Cardiac septum (tissue), 1 donor: ENCODE measurements around the gene HRH4. TPM values are rescaled to one million over a fixed set of nuclear protein-coding genes. Genes with fewer than 3 reads are reported as not detected.

Experiments
- DNase-seq: peaks from one replicate; pipeline ENCODE4 v3.0.0-alpha.2; 2020; ENCODE audit warnings: low spot score
- intact Hi-C: fragments of 100-400 bp; cut with DNase I; formaldehyde crosslinking; loops from one replicate; pipeline ENCODE4 v1.14.0; 2022
- long read RNA-seq: library from polyadenylated mRNA; unstranded; transcript quantifications from one replicate; pipeline ENCODE4 v2.0.0, GENCODE V29; 2021
- total RNA-seq: library from RNA; stranded (reverse); fragmentation: NEBNext Ultra II Directional; extraction: Animal tissue kit (Norgen Biotek cat#: 25700); gene quantifications from one replicate; pipeline ENCODE4 v1.2.1, GENCODE V29; 2021
- donor health status: DM: no; HTN: no; CAD: no.

The HRH4 gene
- total RNA-seq = 0.08 TPM
- long read RNA-seq = 0 reads

GRCh38 chr18:24460388-24460787 is at the start of gene HRH4:
HRH4 (plus strand) TSS chr18:24460637; CDS start chr18:24460729, 92 bp downstream.
- no peak for DNase-seq
- intact Hi-C loops = no loop called here

- intact Hi-C loops = no loop called here
- DNase-seq = no peak
Observed at GRCh38 chr18:24413148-24413547, 47.3 kb upstream of the HRH4 start.

- intact Hi-C loops = no loop called here
- DNase-seq = no peak
Observed at GRCh38 chr18:24414349-24415003, 46.0 kb upstream of the HRH4 start.

DNA sequence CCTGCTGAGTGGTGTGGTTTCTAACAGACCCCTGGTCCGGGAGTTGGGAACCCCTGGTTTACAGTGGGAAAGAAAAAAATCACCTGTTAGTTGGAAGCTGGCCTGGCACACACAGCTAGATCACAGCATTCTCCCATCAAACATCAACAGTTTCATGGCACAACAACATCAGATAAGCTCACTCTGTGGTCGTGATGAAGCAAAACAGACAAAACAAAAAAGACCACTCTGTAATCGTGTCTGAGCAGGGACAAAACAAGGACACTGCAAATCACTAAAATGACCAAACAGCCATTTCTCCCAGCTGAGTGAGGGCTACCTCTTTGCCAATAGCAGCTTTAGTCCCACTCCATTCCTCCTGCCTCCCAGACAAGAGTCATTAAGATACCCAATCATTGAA is 43.0 kb upstream of the HRH4 start:
- intact Hi-C loops = no loop called here
- no peak for DNase-seq

DNA sequence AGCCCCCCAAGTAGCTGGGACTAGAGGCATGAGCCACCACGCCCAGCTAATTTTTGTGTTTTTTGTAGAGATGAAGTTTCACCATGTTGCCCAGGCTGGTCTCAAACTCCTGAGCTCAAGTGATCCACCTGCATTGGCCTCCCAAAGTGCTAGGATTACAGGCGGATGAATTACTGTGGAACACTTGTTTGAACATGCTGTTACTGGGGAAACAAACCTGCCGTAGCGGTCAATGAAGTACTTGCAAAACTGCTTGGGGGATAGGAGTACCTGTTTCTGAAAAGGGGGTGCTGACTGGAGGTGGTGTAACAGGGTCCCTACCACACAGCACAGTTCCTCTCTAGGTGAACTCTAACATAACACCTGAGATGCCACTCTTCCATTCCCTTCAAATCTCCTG is 39.9 kb upstream of the HRH4 start:
- no peak for DNase-seq
- intact Hi-C loops = loop anchor here (5.0 to 10.0 kb wide), 2 partner anchors 48 to 226 kb away; no protein-coding TSS in a partner anchor

DNA sequence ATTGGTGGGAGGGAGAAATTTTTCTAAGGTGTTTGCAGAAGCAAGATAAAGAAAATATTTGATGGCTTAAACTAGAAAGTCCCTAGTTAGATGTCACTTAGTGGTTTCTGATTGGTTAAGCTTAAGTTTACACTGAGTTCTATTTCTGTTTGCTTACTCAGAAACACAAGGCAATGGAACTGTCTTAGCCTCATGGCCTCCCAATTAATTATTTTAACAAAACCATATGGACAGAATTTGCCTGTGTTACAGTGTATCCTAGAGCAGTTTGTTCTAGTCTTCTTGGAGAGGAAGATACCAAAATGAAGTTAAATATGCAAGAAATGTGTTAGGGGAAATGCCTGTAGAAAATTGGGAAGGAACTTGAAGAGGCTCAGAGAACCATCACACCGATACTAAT is 38.6 kb upstream of the HRH4 start:
- no peak for DNase-seq
- intact Hi-C loops = loop anchor here (5.0 to 10.0 kb wide), 2 partner anchors 50 to 227 kb away; no protein-coding TSS in a partner anchor

- intact Hi-C loops = loop anchor here (10.0 kb wide), 1 partner anchor 231 kb away; no protein-coding TSS in a partner anchor
- no peak for DNase-seq
Observed at GRCh38 chr18:24426073-24426397, 34.4 kb upstream of the HRH4 start.

- intact Hi-C loops = loop anchor here (10.0 kb wide), 1 partner anchor 232 kb away; no protein-coding TSS in a partner anchor
- peak; percentile 90 for DNase-seq
Observed at GRCh38 chr18:24426398-24427294, 33.8 kb upstream of the HRH4 start, which contains the start of gene IMPACT. IMPACT (plus strand) TSS chr18:24426670; CDS start chr18:24426757, 87 bp downstream.

GRCh38 chr18:24427484-24427883 is 33.0 kb upstream of the HRH4 start:
- no peak for DNase-seq
- intact Hi-C loops = loop anchor here (10.0 kb wide), 1 partner anchor 233 kb away; no protein-coding TSS in a partner anchor

DNA sequence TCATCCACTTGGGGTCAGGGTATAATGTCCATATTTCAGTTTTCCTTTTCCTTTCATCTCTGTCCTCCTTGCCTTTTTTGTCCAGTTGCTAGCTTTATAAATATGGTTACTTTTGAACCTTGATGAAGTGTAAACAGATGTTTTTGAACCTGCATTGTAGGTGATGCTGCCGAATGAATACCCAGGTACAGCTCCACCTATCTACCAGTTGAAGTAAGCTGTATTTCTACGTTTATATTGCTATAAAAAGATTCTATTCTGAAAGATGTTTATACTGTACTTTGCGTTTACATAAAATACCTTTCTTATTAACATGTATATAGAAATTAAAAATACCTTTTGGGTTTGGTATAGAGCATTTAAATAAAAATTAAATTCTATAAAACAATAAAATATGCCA is 31.7 kb upstream of the HRH4 start:
- DNase-seq = no peak
- intact Hi-C loops = loop anchor here (10.0 kb wide), 1 partner anchor 234 kb away; no protein-coding TSS in a partner anchor

DNA sequence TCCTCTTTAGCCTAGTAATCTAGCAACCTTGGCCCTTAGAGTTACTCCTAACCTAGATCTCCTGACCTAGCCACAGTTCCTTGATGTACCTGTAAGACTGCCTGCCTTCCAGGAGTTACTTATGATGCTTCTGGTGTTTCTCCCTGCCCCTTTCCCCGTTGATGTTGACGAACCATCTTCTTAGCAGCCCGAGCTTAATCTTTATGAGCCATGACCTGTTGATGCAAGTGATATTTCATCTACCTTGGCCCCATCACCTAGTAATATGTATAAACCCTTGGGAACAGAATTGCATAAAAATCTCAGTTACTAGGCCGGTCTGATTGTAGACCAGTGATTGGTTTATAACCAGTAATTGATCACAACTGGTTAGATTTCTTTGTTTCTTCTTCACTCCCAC is 31.2 kb upstream of the HRH4 start:
- no peak for DNase-seq
- intact Hi-C loops = loop anchor here (10.0 kb wide), 1 partner anchor 234 kb away; no protein-coding TSS in a partner anchor

GRCh38 chr18:24432618-24433017 is 27.8 kb upstream of the HRH4 start:
- intact Hi-C loops = no loop called here
- no peak for DNase-seq

DNA sequence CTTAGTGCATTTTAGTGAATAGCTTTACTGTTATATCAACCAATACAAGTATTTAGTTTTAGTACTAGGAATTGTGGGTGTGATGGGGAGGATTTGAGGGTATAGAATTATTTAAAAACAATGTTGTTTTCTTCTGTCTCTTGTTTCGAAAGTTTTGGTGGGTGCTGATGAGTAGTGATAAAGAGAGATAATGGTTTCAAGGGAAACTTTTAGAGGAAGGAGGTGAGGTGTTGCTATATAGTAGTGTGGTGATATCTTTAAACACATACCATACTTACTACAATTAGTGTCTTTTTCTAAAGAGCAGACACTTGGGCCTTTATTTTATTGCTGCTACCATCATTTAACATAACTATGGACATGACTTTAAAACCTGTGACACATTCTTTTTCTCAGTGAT is 23.5 kb upstream of the HRH4 start:
- no peak for DNase-seq
- intact Hi-C loops = no loop called here

GRCh38 chr18:24443870-24444269 is 16.6 kb upstream of the HRH4 start:
- intact Hi-C loops = no loop called here

DNA sequence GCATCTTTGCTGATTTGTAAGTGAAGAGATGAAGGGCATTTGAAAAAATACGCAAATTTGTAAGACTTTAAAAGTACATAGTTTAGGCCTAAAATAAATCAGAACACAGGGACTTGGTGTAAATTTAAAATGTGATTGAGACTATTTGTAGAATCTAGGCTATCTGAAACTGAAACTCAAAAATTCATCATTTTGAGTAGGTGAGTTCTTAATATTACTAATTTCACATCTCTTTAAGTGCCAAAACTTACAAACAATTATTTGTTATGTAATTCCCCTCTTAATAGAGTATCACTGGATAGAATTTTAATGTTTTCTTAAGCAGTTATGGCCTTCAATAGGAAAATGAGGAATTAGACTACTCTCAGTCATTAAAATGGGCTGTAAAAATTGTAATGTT is 14.0 kb upstream of the HRH4 start:
- no peak for DNase-seq
- intact Hi-C loops = no loop called here

More at GRCh38 chr18:24443870-24444269, 16.6 kb upstream of the HRH4 start:
- no peak for DNase-seq

- intact Hi-C loops = no loop called here
- no peak for DNase-seq
Observed at GRCh38 chr18:24446953-24447538, 13.4 kb upstream of the HRH4 start.

GRCh38 chr18:24447961-24448360 is 12.5 kb upstream of the HRH4 start:
- intact Hi-C loops = no loop called here
- no peak for DNase-seq

GRCh38 chr18:24456549-24456948 is 3.9 kb upstream of the HRH4 start:
- intact Hi-C loops = no loop called here
- no peak for DNase-seq

- DNase-seq = no peak
- intact Hi-C loops = no loop called here
Observed at GRCh38 chr18:24459772-24460171, 665 bp upstream of the HRH4 start.

DNA sequence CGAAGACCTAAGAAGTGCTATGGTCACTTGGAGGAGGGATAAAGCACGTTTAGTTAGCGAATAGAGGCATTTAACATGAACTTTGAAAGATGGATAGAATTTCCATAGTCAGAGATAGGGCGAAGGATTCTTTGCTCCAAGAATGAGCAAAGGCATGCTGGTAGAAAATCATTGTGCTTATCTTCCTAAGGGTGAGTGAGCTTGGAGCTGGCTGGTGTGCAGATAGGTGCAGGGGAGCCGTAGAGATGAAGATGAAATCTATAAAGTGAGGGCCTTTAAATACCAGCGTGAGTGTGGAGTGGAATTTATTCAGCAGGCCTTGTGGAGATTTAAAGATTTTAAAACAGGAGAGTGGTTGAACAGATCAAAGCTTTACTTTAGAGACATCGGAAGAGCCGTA is 1.6 kb downstream of the HRH4 start:
- intact Hi-C loops = no loop called here

More for the DNA sequence above, 1.6 kb downstream of the HRH4 start:
- DNase-seq = no peak
